RPMI7951 (cell line): ENCODE data around the gene RASSF3. TPM values are rescaled to one million over a fixed set of nuclear protein-coding genes. Genes with fewer than 3 reads are reported as not detected.
A peak's percentile ranks its signal among the peaks of the same experiment; 100 is the strongest.
"Not testable (repeated sequence)": the region's sequence is repeated elsewhere in the genome, so short reads cannot be mapped to it uniquely, and the experiment has no call there.

ENCODE experiments used
- DNase-seq: peaks from one replicate; pipeline ENCODE4 v3.0.0-alpha.2; 2012; ENCODE audit warnings: low read depth
- total RNA-seq: library from RNA; depleted of rRNA; stranded (reverse); fragments of >200 nt; shearing (Covaris generic); gene quantifications from 2 replicates; pipeline ENCODE4 v1.2.3, GENCODE V29; 2014; rRNA removed

The RASSF3 gene, protein sequence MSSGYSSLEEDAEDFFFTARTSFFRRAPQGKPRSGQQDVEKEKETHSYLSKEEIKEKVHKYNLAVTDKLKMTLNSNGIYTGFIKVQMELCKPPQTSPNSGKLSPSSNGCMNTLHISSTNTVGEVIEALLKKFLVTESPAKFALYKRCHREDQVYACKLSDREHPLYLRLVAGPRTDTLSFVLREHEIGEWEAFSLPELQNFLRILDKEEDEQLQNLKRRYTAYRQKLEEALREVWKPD
- 12.4 and 15.2 TPM in 2 replicates for total RNA-seq

DNA sequence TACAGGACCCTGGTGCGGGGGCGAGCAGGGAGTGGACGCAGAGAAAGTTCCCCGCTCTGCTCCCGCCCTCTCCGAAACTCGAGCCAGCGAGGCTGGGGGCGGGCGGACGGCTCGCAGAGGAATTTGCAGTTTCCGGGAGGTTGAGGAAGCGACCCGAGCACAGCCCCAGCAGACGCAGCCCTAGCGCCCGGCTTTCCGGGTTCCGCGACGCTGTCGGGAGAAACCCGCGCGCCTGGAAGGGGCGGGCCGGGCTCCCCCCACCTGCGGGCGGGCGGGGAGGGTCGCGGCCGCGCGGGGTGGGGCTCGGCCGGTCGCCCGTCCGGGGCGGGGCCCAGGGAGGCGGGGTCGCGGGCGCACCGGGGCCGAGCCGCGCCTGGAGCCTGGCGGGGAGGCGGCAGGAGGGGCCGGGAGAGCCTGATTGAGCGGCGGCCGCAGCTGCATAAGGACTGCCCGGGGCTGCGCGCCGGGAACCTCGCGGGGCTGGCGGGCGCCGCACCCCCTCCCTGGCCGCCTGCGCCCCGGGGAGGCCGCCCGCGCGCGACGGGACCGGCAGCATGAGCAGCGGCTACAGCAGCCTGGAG lies at the start of gene RASSF3:
RASSF3 (plus strand) TSS at position 417 of the 581 bp plus-strand sequence; CDS start at position 555, 138 bp downstream.
- DNase-seq: peak; percentile 73

DNA sequence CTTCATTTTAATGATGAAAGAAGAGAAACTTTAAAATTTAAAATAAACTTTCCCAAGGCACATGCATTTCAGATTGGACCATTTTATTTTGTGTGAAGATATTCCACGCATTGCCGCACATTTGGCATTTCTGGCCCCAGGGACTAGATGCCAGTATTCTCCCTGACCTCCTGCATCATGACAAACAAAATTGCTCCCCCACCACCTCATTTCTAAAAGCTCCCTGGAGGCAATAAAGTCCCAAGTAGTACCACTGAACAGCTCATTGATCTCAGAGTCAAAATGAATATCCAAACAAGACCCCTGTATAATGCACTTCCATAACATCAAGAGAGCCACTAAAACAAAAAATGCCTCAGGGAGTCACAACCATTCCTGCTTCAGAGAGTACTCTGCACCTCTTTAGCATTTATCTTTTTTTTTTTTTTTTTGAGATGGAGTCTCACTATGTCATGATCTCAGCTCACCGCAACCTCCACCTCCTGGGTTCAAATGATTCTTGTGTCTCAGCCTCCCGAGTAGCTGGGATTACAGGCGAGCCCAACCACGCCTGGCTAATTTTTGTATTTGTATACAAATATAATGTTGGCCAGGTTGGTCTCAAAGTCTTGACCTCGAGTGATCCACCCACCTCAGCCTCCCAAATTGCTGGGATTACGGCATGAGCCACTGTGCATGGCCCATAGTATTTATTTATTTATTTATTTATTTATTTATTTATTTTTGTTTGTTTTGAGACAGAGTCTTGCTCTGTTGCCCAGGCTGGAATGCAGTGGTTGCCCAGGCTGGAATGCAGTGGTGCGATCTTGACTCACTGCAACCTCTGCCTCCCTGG lies 48.8 kb upstream of the RASSF3 start:
- no peak for DNase-seq

DNA sequence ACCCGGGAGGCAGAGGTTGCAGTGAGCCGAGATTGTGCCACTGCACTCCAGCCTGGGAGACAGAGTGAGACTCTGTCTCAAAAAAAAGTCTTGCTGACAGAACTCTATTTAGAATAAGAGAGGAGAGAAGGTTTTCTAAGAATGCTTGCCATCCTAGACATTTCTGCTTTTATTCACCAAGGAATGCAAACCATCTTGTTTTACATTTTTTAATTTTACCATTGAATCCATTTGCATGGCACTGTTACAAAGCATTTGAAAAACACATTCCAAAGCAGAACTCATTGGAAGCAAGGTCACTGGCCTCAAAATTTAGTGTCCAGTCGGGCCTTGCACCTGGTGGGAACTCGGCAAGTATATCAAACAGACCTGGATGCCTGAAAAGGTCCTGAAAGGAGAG lies 44.2 kb upstream of the RASSF3 start:
- DNase-seq: no peak

DNA sequence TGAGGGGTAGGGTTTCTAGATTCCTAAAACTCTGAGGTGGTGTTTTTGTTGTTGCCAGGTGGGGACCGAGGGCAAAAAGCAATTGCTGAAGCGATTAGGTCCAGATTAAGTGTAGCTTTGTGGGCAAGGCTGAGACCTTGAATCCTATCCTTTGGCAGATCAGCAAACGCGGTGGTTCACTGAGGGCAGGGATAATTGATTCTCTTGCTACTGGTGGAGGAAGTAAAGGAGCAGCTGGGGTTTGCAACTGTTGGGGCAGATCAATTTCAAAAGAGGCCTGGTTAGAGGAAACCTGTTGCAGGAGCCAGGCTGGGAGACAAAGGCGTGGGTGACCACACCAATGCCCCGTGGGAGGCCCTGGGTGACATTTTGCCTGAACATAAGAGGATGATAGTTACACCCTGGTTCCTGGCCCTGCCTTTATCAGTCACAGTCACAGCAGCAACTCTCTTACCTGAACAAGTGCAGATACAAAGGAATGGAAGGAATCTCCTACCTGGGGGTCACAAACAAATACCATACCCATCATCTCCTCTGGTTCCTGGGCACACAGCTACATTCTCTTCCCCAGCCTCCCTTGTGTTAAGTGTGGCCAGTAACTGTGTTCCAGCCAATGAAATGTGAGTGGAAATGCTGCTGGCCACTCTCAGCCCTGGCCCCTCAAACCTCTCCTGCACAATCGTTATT lies 43.3 kb upstream of the RASSF3 start:
- DNase-seq: no peak

DNA sequence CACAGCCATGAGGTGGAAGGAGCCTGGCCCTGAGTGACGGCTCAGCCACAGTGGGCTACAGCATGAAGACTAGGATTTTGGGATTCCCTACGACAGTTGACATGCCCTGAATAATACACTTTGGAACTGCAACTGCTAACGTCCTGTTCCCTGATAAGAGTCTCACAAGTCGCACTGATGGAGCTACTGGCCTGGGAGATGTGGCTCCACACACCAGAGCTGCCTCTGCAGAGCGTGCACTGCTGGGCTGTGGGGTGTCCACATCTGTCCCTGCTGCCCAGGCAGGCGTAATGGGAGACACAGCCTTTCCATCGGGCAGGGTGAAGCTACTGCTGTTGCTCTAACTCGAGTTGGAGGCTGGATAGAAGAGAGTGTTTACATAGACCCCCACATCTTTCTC lies 42.7 kb upstream of the RASSF3 start:
- no peak for DNase-seq

DNA sequence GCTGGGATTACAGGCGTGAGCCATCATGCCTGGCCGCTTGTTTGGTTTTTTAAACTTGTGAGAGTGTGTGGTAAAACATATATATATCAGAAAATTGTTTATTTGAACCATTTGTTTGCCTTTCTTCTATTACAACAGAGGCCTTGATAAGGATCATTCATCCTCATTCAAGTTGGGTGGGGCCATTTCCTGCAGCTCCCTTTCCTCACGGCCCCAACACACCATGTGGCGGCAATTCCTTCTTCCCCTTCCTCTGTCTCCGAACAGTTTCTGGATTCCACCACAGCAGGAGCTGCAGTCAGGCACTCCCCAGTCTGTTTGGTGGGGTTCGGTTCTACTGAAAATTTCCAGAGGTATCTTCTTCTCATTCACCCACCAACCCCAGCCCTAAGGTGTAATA lies 42.0 kb upstream of the RASSF3 start:
- DNase-seq: no peak

DNA sequence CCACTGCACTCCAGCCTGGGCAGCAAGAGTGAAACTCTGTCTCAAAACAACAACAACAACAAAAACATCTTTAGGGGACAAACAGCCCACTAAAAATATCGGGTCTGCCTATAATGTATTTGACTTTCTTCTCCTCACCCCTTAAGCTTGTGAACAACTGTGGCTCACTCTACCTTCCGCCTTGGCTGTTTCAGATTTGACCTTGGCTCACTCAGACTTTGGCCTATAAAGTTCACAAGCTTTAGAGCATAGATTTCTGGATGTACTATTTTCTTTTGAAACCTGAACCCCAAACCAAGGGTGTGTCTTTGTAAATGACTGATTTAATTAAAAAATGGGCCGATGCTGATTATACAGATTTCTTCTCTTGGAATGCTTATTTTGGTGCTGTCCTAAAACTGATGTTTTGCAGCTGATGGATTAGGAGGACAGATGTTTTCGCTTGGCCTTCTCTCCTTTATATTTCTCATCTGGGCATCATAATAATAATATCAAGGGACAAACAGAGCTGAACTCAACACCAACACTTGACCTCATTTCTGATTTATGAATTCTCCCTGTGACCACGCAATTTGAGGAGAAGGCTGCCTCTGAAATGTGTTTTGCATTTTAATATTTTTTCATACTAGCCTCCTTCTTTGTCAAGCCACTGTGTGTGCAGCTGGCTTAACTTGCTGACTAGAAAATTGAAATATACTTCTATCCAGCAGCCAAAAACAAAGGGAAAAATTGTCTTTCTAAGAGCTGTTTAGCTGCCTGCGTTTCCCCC lies 40.2 kb upstream of the RASSF3 start:
- DNase-seq: no peak

DNA sequence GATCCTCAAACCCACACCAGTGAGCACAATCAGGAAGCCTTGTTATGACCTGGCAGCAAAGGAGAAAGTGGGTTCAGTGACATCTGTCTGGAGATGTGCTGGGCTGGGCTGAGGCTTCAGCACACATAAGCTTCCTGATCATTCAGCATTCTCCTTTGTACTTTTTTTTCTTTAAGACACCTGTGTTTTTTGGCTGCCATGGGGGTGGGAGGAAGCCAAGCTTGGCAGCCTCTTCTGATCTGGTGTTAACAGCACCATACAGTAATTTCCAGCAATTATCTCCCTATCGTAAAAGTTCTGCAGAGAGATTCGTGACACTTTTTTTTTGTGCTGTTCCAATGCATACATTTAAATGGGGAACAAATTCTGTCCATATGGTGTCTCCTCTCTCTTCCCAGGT lies 38.9 kb upstream of the RASSF3 start:
- no peak for DNase-seq

DNA sequence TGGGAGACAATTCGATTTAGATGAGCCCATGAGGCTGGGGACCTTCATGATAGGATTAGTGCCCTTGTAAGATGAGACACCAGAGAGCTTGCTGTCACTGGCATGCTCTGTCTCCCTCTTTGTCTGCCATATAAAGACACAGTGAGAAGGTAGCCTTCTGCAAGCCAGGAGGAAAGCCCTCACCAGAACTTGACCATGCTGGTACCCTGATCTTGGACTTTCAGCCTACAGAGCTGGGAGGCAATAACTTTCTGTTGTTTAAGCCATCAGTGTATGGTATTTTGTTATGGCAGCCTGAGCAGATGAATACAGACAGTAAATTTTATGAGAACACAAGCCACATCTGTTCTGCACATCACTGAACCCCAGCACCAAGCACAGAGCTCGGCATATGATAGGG lies 38.1 kb upstream of the RASSF3 start:
- no peak for DNase-seq

DNA sequence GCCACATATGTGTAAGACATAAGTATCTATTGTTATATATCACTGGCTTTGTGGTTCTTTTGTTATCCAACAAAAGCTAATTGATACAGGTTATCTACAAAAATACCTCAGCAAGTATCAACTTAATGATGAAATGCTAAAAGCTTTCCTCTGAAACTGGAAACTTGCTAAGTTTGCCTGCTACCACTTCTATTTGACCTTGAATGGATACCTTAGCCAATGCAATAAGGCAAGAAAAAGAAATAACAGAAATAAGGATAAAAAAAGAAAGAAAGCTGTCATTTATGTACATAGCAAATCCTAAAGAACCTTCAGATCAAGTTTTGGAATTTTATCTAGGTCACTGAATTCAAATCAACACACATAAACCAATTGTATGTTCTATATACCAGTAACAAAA lies 35.5 kb upstream of the RASSF3 start:
- no peak for DNase-seq

DNA sequence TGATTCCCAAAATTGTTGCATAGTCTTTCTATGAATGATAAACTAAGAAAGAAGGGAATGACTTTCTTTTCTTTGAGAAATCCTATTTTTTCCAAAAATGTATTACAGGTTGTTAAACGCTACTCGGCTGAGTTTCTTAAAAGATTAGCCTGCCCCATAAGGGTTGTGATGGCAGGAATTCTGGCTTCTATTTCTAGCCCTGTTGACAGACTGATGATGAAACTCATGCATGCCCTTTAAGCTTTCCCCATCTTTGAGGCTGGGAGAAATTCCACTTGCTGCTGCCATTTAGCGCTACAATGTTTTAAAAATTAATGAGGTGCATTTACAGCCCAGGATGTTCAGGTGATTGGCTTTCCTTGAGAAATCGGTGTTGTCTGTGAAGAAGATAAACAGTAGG lies 33.2 kb upstream of the RASSF3 start:
- DNase-seq: no peak

DNA sequence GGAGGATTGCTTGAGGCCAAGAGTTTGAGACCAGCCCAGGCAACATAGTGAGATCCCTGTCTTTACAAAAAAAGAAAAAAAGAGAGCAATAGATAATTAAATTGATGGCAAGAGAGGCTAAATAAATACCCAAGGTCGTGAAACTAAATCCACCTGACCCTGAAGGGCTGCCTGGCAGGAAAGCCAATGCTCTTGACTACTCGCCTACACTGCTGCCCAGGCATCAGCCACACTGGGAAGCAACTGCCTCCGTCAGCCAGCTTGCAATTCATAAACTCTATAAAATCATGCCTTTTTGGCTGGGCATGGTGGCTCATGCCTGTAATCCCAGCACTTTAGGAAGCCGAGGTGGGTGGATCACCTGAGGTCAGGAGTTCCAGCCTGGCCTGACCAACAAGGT lies 31.7 kb upstream of the RASSF3 start:
- no peak for DNase-seq

DNA sequence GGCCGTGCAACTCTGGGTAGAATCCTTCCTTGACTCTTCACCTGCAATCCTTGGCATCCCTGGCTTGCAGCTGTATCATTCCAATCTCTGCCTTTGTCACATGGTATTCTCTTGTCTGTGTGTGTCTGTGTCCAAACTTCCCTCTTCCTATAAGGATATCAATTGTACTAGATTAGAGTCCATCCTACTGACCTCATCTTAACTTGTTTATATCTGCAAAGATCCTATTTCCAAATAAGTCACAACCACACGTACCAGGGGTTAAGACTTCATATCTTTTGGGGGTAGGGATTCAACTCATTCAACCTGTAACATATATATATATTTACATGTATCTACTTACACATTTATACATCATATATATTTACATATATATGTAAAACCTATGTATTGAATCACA lies 29.6 kb upstream of the RASSF3 start:
- DNase-seq: no peak

DNA sequence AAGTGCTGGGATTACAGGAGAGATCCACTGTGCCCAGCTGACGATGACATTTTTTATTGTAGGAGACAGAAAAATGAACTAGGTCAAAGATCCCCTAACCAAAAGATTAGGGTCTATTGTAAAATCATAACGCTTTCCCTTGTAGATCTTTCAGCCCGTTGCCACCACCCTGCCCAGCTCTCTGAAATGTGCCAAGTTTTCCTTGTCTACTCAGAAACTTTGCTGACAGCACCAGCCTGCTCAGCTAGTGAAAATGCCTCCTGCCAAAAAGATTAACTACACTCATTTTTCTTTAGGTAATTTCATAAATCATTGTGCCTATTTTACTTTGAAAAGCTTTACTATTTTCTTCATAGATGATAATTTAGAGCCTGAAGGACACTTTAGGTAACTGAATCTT lies 28.2 kb upstream of the RASSF3 start:
- DNase-seq: no peak

DNA sequence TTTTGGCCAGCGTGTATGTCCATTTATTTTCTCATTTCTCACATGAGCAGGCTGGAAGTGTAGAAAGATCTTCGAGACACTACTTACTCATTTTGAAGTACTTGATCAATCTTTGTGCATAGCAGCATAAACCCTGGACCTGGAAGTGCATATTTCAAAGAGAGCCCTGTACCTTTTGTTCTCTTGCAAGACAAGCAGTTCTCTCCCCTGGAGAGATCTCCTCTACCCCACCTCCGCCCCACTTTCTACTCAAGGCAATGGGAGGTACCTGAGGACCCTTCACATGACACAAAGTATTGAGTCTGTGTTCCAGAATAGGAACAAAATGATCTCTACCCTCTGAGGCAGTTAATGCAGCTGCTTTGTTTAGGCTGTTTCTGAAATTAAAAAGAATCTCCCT lies 27.4 kb upstream of the RASSF3 start:
- no peak for DNase-seq

DNA sequence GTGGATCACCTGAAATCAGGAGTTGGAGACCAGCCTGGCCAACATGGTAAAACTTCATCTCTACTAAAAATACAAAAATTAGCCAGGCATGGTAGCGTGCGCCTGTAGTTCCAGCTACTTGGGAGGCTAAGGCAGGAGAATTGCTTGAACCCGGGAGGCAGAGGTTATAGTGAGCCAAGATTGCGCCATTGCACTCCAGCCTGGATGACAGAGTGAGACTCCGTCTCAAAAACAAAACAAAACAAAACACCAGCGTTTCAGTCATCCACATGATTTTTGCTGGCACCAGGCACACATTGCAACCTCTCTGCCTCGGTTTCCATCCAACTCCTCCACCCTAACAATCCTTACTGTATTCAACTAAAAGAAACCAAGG lies 26.9 kb upstream of the RASSF3 start:
- not testable (repeated sequence) for DNase-seq

DNA sequence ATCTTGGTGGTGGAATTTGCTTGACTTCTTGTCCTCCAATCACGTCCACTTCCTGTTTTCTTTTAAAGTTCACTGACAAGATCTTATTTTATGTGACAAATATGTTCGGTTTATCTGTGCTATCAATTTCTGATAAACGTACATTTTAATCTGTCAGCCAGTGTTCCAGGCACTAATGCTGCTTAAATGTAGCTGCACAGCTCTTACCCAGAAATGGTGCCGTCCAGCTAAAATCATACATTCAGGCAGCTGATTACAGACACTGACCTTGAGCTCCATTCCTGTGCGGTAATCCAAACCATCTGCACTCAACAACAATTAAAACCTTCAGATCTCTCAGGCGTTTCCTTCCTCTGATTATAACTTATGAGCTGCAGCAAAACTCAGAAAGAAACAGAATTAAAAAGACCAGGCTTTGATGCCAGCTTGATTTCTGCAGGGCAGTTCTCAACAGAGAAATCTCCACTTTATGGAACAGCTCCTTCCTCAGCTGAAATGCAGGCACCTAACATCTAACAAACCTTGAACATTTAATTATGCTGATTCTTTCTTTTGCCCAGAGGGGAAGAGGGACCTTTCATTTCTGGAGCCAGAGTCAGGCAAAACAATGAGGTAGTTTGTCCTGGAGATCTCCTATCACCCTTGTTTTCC lies 26.4 kb upstream of the RASSF3 start:
- DNase-seq: peak; percentile 29

DNA sequence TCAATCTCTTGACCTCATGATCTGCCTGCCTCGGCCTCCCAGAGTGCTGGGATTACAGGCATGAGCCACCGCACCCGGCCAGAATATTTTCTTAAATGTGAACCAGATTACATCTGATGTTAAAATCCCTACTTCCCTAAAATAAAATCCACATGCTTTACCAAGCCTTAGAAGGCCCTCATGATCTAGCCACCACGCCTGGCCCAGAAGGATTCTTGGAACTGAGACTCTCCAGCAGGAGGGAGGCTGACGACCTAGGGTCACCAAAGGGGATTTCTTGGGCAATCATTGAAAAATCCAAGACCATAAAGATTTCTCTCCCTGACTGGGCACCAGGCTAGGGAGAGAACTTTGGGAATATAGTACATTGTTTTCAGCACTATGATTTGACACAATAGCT lies 25.2 kb upstream of the RASSF3 start:
- no peak for DNase-seq

DNA sequence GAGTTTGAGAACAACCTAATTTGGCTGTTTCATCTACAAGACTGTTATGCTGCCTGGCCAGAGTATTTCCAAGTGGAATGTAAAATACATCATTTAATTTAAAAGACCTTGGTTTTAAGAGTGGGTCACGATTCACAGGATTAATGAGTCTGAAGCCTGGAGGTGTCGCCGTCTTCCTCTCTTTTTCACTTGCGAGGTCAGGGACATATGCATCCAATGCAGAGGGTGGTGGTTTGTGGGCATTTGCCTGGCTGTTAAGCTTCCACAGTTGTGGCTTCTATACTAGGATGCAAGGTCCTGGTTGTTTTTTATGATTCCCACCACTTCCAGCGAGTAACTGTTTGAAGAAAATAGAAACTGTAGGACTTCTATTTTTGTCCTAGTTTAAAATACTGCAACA lies 22.8 kb upstream of the RASSF3 start:
- peak; percentile 14 for DNase-seq

DNA sequence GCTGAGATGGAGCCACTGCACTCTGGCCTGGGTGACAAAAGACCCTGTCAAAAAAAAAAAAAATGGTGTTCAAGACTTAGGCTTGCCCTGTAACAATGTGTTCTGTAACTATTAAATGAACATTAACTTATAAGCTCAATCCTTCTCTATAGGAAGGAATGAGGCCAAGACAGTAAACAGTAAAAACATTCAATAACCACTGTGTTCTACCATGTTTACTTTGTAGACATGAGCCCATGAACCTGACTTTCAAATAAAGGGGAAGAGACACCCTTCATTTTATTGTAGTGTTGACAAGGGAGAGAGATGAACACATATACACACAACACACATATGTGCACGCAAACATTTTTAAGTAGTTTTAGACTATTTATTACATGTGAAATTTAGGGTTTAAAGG lies 20.1 kb upstream of the RASSF3 start:
- DNase-seq: no peak
